Measurements from ENCODE around the gene THPO.

GRCh38 chr3:184332370-184333090, 45.5 kb downstream of the THPO start:
- TF ChIP-seq, protein P1, sequence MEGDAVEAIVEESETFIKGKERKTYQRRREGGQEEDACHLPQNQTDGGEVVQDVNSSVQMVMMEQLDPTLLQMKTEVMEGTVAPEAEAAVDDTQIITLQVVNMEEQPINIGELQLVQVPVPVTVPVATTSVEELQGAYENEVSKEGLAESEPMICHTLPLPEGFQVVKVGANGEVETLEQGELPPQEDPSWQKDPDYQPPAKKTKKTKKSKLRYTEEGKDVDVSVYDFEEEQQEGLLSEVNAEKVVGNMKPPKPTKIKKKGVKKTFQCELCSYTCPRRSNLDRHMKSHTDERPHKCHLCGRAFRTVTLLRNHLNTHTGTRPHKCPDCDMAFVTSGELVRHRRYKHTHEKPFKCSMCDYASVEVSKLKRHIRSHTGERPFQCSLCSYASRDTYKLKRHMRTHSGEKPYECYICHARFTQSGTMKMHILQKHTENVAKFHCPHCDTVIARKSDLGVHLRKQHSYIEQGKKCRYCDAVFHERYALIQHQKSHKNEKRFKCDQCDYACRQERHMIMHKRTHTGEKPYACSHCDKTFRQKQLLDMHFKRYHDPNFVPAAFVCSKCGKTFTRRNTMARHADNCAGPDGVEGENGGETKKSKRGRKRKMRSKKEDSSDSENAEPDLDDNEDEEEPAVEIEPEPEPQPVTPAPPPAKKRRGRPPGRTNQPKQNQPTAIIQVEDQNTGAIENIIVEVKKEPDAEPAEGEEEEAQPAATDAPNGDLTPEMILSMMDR (IDR thresholded peaks at IDR 0.05; ENCODE audit: low read length) = no peak
- no peak for TF ChIP-seq EZH2 (IDR thresholded peaks at IDR 0.05; ENCODE audit: borderline replicate concordance, low read length)
